Hematopoietic multipotent progenitor cell treated with erythropoietin and hydrocortisone succinate and interleukin-3 and kit ligand, for 15 days (in vitro differentiated cells): ENCODE results near the gene FAM163A.
"Not testable (repeated sequence)": the region's sequence is repeated elsewhere in the genome, so short reads cannot be mapped to it uniquely, and the experiment has no call there.

ENCODE experiments used
- DNase-seq: peaks from one replicate; pipeline ENCODE4 v3.0.0-alpha.2; 2015; ENCODE audit warnings: low spot score

Gene FAM163A

GRCh38 chr1:179816196-179816960 lies 73.3 kb downstream of the FAM163A start:
- no peak for DNase-seq

- DNase-seq = no peak
Observed at GRCh38 chr1:179817056-179817455, 74.0 kb downstream of the FAM163A start.

GRCh38 chr1:179817789-179818188 lies 74.7 kb downstream of the FAM163A start:
- no peak for DNase-seq

- no peak for DNase-seq
Observed at GRCh38 chr1:179818260-179818659, 75.2 kb downstream of the FAM163A start.

GRCh38 chr1:179818743-179819173 lies 75.7 kb downstream of the FAM163A start:
- DNase-seq = no peak

- DNase-seq = no peak
Observed at GRCh38 chr1:179820226-179820970, 77.3 kb downstream of the FAM163A start.

GRCh38 chr1:179821524-179821923 lies 78.4 kb downstream of the FAM163A start:
- no peak for DNase-seq

- DNase-seq = no peak
Observed at GRCh38 chr1:179822065-179822464, 79.0 kb downstream of the FAM163A start.

GRCh38 chr1:179823693-179824092 lies 80.6 kb downstream of the FAM163A start:
- no peak for DNase-seq

- DNase-seq = no peak
Observed at GRCh38 chr1:179824265-179824664, 81.2 kb downstream of the FAM163A start.

- no peak for DNase-seq
Observed at GRCh38 chr1:179825206-179825605, 82.1 kb downstream of the FAM163A start.

- DNase-seq = no peak
Observed at GRCh38 chr1:179825798-179826460, 82.8 kb downstream of the FAM163A start.

- DNase-seq = no peak
Observed at GRCh38 chr1:179826626-179827280, 83.7 kb downstream of the FAM163A start.

- no peak for DNase-seq
Observed at GRCh38 chr1:179828554-179829110, 85.5 kb downstream of the FAM163A start.

- no peak for DNase-seq
Observed at GRCh38 chr1:179831225-179831624, 88.1 kb downstream of the FAM163A start.

- DNase-seq = no peak
Observed at GRCh38 chr1:179831852-179832699, 89.0 kb downstream of the FAM163A start.

GRCh38 chr1:179836686-179837445 lies 93.8 kb downstream of the FAM163A start:
- not testable (repeated sequence) for DNase-seq

GRCh38 chr1:179840107-179840506 lies 97.0 kb downstream of the FAM163A start:
- DNase-seq = no peak

GRCh38 chr1:179848233-179848632 lies 105.1 kb downstream of the FAM163A start:
- DNase-seq = no peak

- no peak for DNase-seq
Observed at GRCh38 chr1:179853102-179853501, 110.0 kb downstream of the FAM163A start.
